Neuron (in vitro differentiated cells): ENCODE results near the gene ZRANB3.
"Not testable (repeated sequence)": the region's sequence is repeated elsewhere in the genome, so short reads cannot be mapped to it uniquely, and the experiment has no call there.

Source experiments
- H2AFZ ChIP-seq: one replicate; pipeline ENCODE4 v1.6.1; 2013; ENCODE audit warnings: low read depth, mild to moderate bottlenecking, inconsistent platforms, low read length, moderate library complexity
- H3K27me3 ChIP-seq: one replicate; pipeline ENCODE4 v1.6.1; 2013; ENCODE audit warnings: low read length; ENCODE audit not compliant: insufficient read depth
- H3K36me3 ChIP-seq: one replicate; pipeline ENCODE4 v1.6.1; 2013; ENCODE audit warnings: low read length; ENCODE audit not compliant: insufficient read depth
- H3K4me1 ChIP-seq: one replicate; pipeline ENCODE4 v1.6.1; 2013; ENCODE audit warnings: low read length; ENCODE audit not compliant: insufficient read depth
- H3K4me3 ChIP-seq: 2 replicates; pipeline ENCODE4 v1.5.1; 2013; ENCODE audit warnings: mild to moderate bottlenecking, low read length, moderate library complexity
- H3K9me3 ChIP-seq: one replicate; pipeline ENCODE4 v1.6.1; 2013; ENCODE audit warnings: low read length

ZRANB3 gene

GRCh38 chr2:135089597-135089996 lies 441.4 kb downstream of the ZRANB3 start:
- peaks cover 15% of the 10 kb centered on the region for H3K36me3 ChIP-seq
- H3K27me3 ChIP-seq, H3K9me3 ChIP-seq, H2AFZ ChIP-seq, H3K4me3 ChIP-seq, H3K4me1 ChIP-seq: not testable (repeated sequence)
